Loucy (cell line): ENCODE data around the gene CCDC63.

Experiments
- H2AFZ ChIP-seq: fragments of 200-600 bp; sonication (generic); 2 replicates; pipeline ENCODE4 v1.6.0; 2016; ENCODE audit warnings: antibody characterized with exemption, mild to moderate bottlenecking, low read length, moderate library complexity
- H3F3A ChIP-seq: fragments of 200-600 bp; 2 replicates; pipeline ENCODE4 v1.6.0; 2016; ENCODE audit warnings: antibody characterized with exemption, low read depth, mild to moderate bottlenecking
- H3K27me3 ChIP-seq: fragments of 200-600 bp; sonication (generic); 2 replicates; pipeline ENCODE4 v1.6.1; 2014; ENCODE audit warnings: low read length, mild to moderate bottlenecking; ENCODE audit not compliant: insufficient read depth, poor library complexity, severe bottlenecking
- H3K36me3 ChIP-seq: fragments of 200-600 bp; sonication (generic); 2 replicates; pipeline ENCODE4 v1.6.1; 2016; ENCODE audit warnings: low read length; ENCODE audit not compliant: insufficient read depth
- H3K4me1 ChIP-seq: fragments of 200-600 bp; sonication (generic); 2 replicates; pipeline ENCODE4 v1.5.1; 2014; ENCODE audit warnings: low read length, mild to moderate bottlenecking; ENCODE audit not compliant: insufficient read depth, poor library complexity, severe bottlenecking
- H3K4me2 ChIP-seq: fragments of 200-600 bp; sonication (generic); 2 replicates; pipeline ENCODE4 v1.6.0; 2014; ENCODE audit warnings: antibody characterized with exemption, low read length, low read depth, mild to moderate bottlenecking; ENCODE audit not compliant: poor library complexity, severe bottlenecking
- H3K4me3 ChIP-seq: fragments of 200-600 bp; sonication (generic); 2 replicates; pipeline ENCODE4 v1.5.1; 2014; ENCODE audit warnings: low read length, mild to moderate bottlenecking, mixed read lengths; ENCODE audit not compliant: poor library complexity, severe bottlenecking
- H3K79me2 ChIP-seq: fragments of 200-600 bp; sonication (generic); 2 replicates; pipeline ENCODE4 v1.6.1; 2014; ENCODE audit warnings: low read length; ENCODE audit not compliant: insufficient read depth
- H3K9ac ChIP-seq: fragments of 200-600 bp; sonication (generic); 2 replicates; pipeline ENCODE4 v1.6.0; 2014; ENCODE audit warnings: mild to moderate bottlenecking, low read depth, low read length, moderate library complexity; ENCODE audit not compliant: poor library complexity, severe bottlenecking
- H3K9me2 ChIP-seq: fragments of 200-600 bp; sonication (generic); replicated peaks from 2 replicates; pipeline ENCODE4 v1.6.1; 2016; ENCODE audit warnings: low read depth, low read length, mixed read lengths
- H3K9me3 ChIP-seq: fragments of 200-600 bp; sonication (generic); 2 replicates; pipeline ENCODE4 v1.6.1; 2014; ENCODE audit warnings: mild to moderate bottlenecking, antibody characterized with exemption, low read length, low read depth; ENCODE audit not compliant: insufficient read depth
- H4K20me1 ChIP-seq: fragments of 200-600 bp; sonication (generic); 2 replicates; pipeline ENCODE4 v1.6.0; 2014; ENCODE audit warnings: antibody characterized with exemption, low read length, mild to moderate bottlenecking; ENCODE audit not compliant: insufficient read depth, poor library complexity, severe bottlenecking
- EZH2phosphoT487 ChIP-seq: fragments of 200-600 bp; IDR thresholded peaks from 2 replicates; pipeline ENCODE4 v1.6.1; 2018; ENCODE audit warnings: antibody characterized with exemption, mild to moderate bottlenecking, moderate library complexity, borderline replicate concordance
- TF ChIP-seq, protein P1 (sequence below): fragments of 200-600 bp; sonication (generic); conservative IDR thresholded peaks from 2 replicates; pipeline ENCODE4 v1.5.1; 2014; ENCODE audit warnings: mild to moderate bottlenecking, antibody characterized with exemption, low read length

CCDC63 gene

GRCh38 chr12:110923192-110923591 is 76.4 kb downstream of the CCDC63 start:
- Histone ChIP-seq H2AFZ (no peak overlapping the region), H3K9me2 (no peaks in the 10 kb centered on the region), H3K9me3 (no peaks in the 10 kb centered on the region), H3F3A (no peaks in the 10 kb centered on the region), H3K79me2 (no peaks in the 10 kb centered on the region), H4K20me1 (no peaks in the 10 kb centered on the region), H3K9ac (no peak overlapping the region), H3K36me3 (no peaks in the 10 kb centered on the region), H3K27me3 (no peaks in the 10 kb centered on the region), H3K4me1 (no peaks in the 10 kb centered on the region), H3K4me2 (no peak overlapping the region), H3K4me3 (no peak overlapping the region)
- TF ChIP-seq, protein P1, sequence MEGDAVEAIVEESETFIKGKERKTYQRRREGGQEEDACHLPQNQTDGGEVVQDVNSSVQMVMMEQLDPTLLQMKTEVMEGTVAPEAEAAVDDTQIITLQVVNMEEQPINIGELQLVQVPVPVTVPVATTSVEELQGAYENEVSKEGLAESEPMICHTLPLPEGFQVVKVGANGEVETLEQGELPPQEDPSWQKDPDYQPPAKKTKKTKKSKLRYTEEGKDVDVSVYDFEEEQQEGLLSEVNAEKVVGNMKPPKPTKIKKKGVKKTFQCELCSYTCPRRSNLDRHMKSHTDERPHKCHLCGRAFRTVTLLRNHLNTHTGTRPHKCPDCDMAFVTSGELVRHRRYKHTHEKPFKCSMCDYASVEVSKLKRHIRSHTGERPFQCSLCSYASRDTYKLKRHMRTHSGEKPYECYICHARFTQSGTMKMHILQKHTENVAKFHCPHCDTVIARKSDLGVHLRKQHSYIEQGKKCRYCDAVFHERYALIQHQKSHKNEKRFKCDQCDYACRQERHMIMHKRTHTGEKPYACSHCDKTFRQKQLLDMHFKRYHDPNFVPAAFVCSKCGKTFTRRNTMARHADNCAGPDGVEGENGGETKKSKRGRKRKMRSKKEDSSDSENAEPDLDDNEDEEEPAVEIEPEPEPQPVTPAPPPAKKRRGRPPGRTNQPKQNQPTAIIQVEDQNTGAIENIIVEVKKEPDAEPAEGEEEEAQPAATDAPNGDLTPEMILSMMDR: no peak
- TF ChIP-seq EZH2phosphoT487: no peak

DNA sequence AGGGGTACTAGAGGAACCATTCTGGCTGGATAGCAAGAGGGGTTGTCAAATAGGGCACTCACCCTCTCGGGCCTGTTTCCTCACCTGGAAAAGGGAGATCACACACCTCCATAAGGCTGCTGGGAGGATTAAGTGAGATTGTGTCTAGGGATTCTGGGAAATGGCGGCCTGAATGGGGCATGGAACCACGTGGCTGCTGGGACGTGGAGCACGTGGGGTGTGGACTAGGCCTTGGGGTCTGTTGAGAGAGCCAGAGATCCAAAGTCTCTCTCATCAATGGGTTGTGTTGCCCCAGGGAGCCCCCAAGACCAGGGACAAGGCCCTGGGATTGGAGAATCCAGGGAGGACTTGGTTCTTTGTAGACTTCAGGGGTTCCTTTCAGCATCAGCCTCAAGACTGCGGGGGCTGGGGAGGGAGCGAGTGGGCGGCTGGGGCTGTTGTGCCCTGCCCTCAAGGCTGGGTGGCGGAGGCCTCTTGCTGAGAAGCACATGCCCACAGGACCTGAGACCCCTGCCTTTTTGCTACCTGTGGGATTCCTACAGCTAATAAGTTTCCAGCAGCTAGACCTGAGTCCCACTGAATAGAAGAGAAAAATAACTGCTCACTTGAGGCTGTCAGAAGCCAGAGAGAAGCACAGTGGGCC is 77.0 kb downstream of the CCDC63 start:
- Histone ChIP-seq H4K20me1 (no peaks in the 10 kb centered on the region), H3K9me3 (no peaks in the 10 kb centered on the region), H3F3A (no peaks in the 10 kb centered on the region), H2AFZ (no peak overlapping the region), H3K9ac (no peak overlapping the region), H3K36me3 (no peaks in the 10 kb centered on the region), H3K4me3 (no peak overlapping the region), H3K4me2 (no peak overlapping the region), H3K79me2 (no peaks in the 10 kb centered on the region), H3K4me1 (no peaks in the 10 kb centered on the region), H3K27me3 (no peaks in the 10 kb centered on the region), H3K9me2 (no peaks in the 10 kb centered on the region)
- no peak for TF ChIP-seq EZH2phosphoT487
- TF ChIP-seq, protein P1: no peak

DNA sequence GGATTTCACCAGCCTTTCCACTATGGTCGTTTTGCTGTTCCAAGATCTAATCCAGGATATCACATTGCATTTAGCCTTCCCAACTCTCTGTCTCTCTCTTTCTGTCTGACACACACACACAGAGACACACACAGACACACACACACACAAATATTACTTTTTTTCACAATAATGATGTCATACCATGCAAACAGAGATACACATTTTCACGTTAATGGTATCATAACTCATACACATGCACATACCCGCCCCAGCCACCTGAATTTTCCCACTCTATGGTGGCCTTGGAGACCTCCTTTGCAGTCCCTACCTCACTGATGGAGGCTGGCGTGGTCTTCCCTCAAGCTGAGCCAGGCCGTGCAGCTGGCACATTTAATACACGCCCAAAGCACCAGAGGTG is 80.8 kb downstream of the CCDC63 start:
- no peak overlapping the region for H2AFZ ChIP-seq
- no peaks in the 10 kb centered on the region for H3K4me1 ChIP-seq
- no peaks in the 10 kb centered on the region for H3K79me2 ChIP-seq
- no peak overlapping the region for H3K4me3 ChIP-seq
- TF ChIP-seq EZH2phosphoT487: no peak
- TF ChIP-seq, protein P1: no peak
- no peaks in the 10 kb centered on the region for H3K27me3 ChIP-seq
- no peaks in the 10 kb centered on the region for H3F3A ChIP-seq
- H3K9me3 ChIP-seq: no peaks in the 10 kb centered on the region
- H3K9me2 ChIP-seq: no peaks in the 10 kb centered on the region
- H3K36me3 ChIP-seq: no peaks in the 10 kb centered on the region
- no peak overlapping the region for H3K4me2 ChIP-seq
- no peaks in the 10 kb centered on the region for H4K20me1 ChIP-seq
- H3K9ac ChIP-seq: no peak overlapping the region
